H9 (cell line): ENCODE data around the gene SNED1. TPM values are rescaled to one million over a fixed set of nuclear protein-coding genes. Genes with fewer than 3 reads are reported as not detected.

Experiments
- DNase-seq: peaks from one replicate; pipeline ENCODE4 v3.0.0-alpha.2; 2017
- H2AFZ ChIP-seq: one replicate; pipeline ENCODE4 v1.6.1; 2013; ENCODE audit warnings: mild to moderate bottlenecking, low read length, control low read depth, moderate library complexity
- H2AK5ac ChIP-seq: 2 replicates; pipeline ENCODE4 v1.6.1; 2013; ENCODE audit warnings: low read length, control low read depth, mixed read lengths; ENCODE audit not compliant: insufficient read length
- H2BK120ac ChIP-seq: one replicate; pipeline ENCODE4 v1.6.1; 2013; ENCODE audit warnings: low read depth, mild to moderate bottlenecking, low read length, control low read depth, inconsistent platforms; ENCODE audit not compliant: poor library complexity, severe bottlenecking
- H2BK12ac ChIP-seq: 2 replicates; pipeline ENCODE4 v1.6.1; 2013; ENCODE audit warnings: low read length, control low read depth, mixed read lengths, low read depth; ENCODE audit not compliant: insufficient read length
- H2BK15ac ChIP-seq: 2 replicates; pipeline ENCODE4 v1.6.1; 2013; ENCODE audit warnings: low read depth, low read length, control low read depth
- H2BK20ac ChIP-seq: one replicate; pipeline ENCODE4 v1.6.1; 2013; ENCODE audit warnings: low read depth, mild to moderate bottlenecking, low read length, control low read depth, inconsistent platforms; ENCODE audit not compliant: poor library complexity, severe bottlenecking
- H2BK5ac ChIP-seq: 2 replicates; pipeline ENCODE4 v1.6.1; 2013; ENCODE audit warnings: low read length, control low read depth, mixed read lengths; ENCODE audit not compliant: insufficient read length
- H3K14ac ChIP-seq: 2 replicates; pipeline ENCODE4 v1.6.1; 2013; ENCODE audit warnings: low read length, control low read depth; ENCODE audit not compliant: insufficient read depth
- H3K18ac ChIP-seq: 2 replicates; pipeline ENCODE4 v1.6.1; 2013; ENCODE audit warnings: low read depth, mild to moderate bottlenecking, mixed read lengths, low read length, control low read depth; ENCODE audit not compliant: insufficient read length
- H3K23ac ChIP-seq: 2 replicates; pipeline ENCODE4 v1.6.1; 2013; ENCODE audit warnings: low read length, control low read depth, mixed read lengths, low read depth; ENCODE audit not compliant: insufficient read length
- H3K23me2 ChIP-seq: 2 replicates; pipeline ENCODE4 v1.6.1; 2013; ENCODE audit warnings: low read depth, mild to moderate bottlenecking, mixed read lengths, low read length, control low read depth; ENCODE audit not compliant: insufficient read length, poor library complexity, severe bottlenecking
- H3K27ac ChIP-seq: 2 replicates; pipeline ENCODE4 v1.5.1; 2013; ENCODE audit warnings: low read length, control low read depth, mixed read lengths, low read depth; ENCODE audit not compliant: insufficient read length
- H3K27me3 ChIP-seq: 2 replicates; pipeline ENCODE4 v1.6.1; 2013; ENCODE audit warnings: low read length, control low read depth, inconsistent platforms; ENCODE audit not compliant: insufficient read depth
- H3K4ac ChIP-seq: 2 replicates; pipeline ENCODE4 v1.6.1; 2013; ENCODE audit warnings: low read depth, mild to moderate bottlenecking, control low read depth, inconsistent platforms, low read length, moderate library complexity
- H3K4me1 ChIP-seq: 2 replicates; pipeline ENCODE4 v1.6.1; 2013; ENCODE audit warnings: low read length, control low read depth, inconsistent platforms; ENCODE audit not compliant: insufficient read depth
- H3K4me2 ChIP-seq: 2 replicates; pipeline ENCODE4 v1.6.1; 2013; ENCODE audit warnings: low read length, control low read depth, mixed read lengths; ENCODE audit not compliant: insufficient read length, insufficient read depth
- H3K56ac ChIP-seq: 2 replicates; pipeline ENCODE4 v1.6.1; 2013; ENCODE audit warnings: low read depth, mild to moderate bottlenecking, mixed read lengths, low read length, control low read depth; ENCODE audit not compliant: insufficient read length
- H3K79me1 ChIP-seq: 2 replicates; pipeline ENCODE4 v1.6.1; 2013; ENCODE audit warnings: low read depth, mild to moderate bottlenecking, moderate library complexity, low read length, control low read depth, inconsistent platforms; ENCODE audit not compliant: insufficient read depth, poor library complexity, severe bottlenecking
- H3K79me2 ChIP-seq: 2 replicates; pipeline ENCODE4 v1.6.1; 2013; ENCODE audit warnings: low read length, control low read depth, inconsistent platforms; ENCODE audit not compliant: insufficient read depth
- H3K9ac ChIP-seq: 2 replicates; pipeline ENCODE4 v1.6.1; 2013; ENCODE audit warnings: low read length, control low read depth, mixed read lengths; ENCODE audit not compliant: insufficient read length; ENCODE audit errors: extremely low read depth
- H3K9me3 ChIP-seq: one replicate; pipeline ENCODE4 v1.6.1; 2013; ENCODE audit warnings: low read depth, low read length, inconsistent platforms; ENCODE audit not compliant: control insufficient read depth
- H3T11ph ChIP-seq: one replicate; pipeline ENCODE4 v1.6.1; 2013; ENCODE audit warnings: mild to moderate bottlenecking, low read length, control low read depth, inconsistent platforms
- H4K20me1 ChIP-seq: one replicate; pipeline ENCODE4 v1.6.1; 2013; ENCODE audit not compliant: control insufficient read depth, insufficient read length, insufficient read depth
- H4K5ac ChIP-seq: 2 replicates; pipeline ENCODE4 v1.6.1; 2013; ENCODE audit warnings: low read depth, mild to moderate bottlenecking, mixed read lengths, low read length, control low read depth; ENCODE audit not compliant: insufficient read length
- H4K8ac ChIP-seq: replicated peaks from 2 replicates; pipeline ENCODE4 v1.6.1; 2013; ENCODE audit warnings: low read length, control low read depth, mixed read lengths, low read depth; ENCODE audit not compliant: insufficient read length
- H4K91ac ChIP-seq: 2 replicates; pipeline ENCODE4 v1.6.1; 2013; ENCODE audit warnings: low read depth, mild to moderate bottlenecking, moderate library complexity, mixed read lengths, low read length, control low read depth; ENCODE audit not compliant: insufficient read length
- H3K27ac Mint-ChIP-seq, 3 experiments: 2 replicates in 2 of 3; 3 replicates in 1 of 3; pipeline ENCODE4 v1.8.0; 2020 to 2021; ENCODE audit warnings: mixed read lengths in 3 of 3, mild to moderate bottlenecking in 1 of 3, moderate library complexity in 1 of 3
- H3K27me3 Mint-ChIP-seq: 2 replicates; pipeline ENCODE4 v1.8.0; 2021; ENCODE audit warnings: low read depth, mild to moderate bottlenecking, moderate library complexity, mixed read lengths
- H3K36me3 Mint-ChIP-seq, 3 experiments: 2 replicates in 2 of 3; 3 replicates in 1 of 3; pipeline ENCODE4 v1.8.0; 2020 to 2021; ENCODE audit warnings: low read depth in 3 of 3, mixed read lengths in 3 of 3; ENCODE audit not compliant: insufficient read depth in 1 of 3
- H3K4me1 Mint-ChIP-seq, 2 experiments: 2 replicates each; pipeline ENCODE4 v1.8.0; 2020; ENCODE audit warnings: mixed read lengths in 2 of 2
- H3K4me3 Mint-ChIP-seq, 2 experiments: 2 replicates in 1 of 2; 3 replicates in 1 of 2; pipeline ENCODE4 v1.8.0; 2020 to 2021; ENCODE audit warnings: mild to moderate bottlenecking in 2 of 2, mixed read lengths in 2 of 2, moderate library complexity in 1 of 2
- H3K9me3 Mint-ChIP-seq, 2 experiments: 2 replicates in 1 of 2; 3 replicates in 1 of 2; pipeline ENCODE4 v1.8.0; 2020; ENCODE audit warnings: mild to moderate bottlenecking in 2 of 2, mixed read lengths in 2 of 2, moderate library complexity in 1 of 2
- WGBS: extraction: QIAGEN DNeasy Blood & Tissue Kit; methylation state at CpG from one replicate; pipeline ENCODE4 v1.1.7; 2013; ENCODE audit warnings: missing lambda C conversion rate, low lambda C conversion rate, mixed read lengths; ENCODE audit not compliant: insufficient read length; ENCODE audit errors: extremely low coverage; 5-methylcytosine and 5-hydroxymethylcytosine counted together
- total RNA-seq: library from RNA; stranded (reverse); gene quantifications from 2 replicates; pipeline ENCODE4 v1.2.1, GENCODE V29; 2021
- TF ChIP-seq, protein P1 (sequence below): fragments of 200-600 bp; sonication (generic); conservative IDR thresholded peaks from 3 replicates; pipeline ENCODE4 v1.8.0; 2021; ENCODE audit warnings: antibody characterized with exemption, mild to moderate bottlenecking

SNED1 gene
- total RNA-seq, 1 experiment from 2014 or later: 2.5 TPM

DNA sequence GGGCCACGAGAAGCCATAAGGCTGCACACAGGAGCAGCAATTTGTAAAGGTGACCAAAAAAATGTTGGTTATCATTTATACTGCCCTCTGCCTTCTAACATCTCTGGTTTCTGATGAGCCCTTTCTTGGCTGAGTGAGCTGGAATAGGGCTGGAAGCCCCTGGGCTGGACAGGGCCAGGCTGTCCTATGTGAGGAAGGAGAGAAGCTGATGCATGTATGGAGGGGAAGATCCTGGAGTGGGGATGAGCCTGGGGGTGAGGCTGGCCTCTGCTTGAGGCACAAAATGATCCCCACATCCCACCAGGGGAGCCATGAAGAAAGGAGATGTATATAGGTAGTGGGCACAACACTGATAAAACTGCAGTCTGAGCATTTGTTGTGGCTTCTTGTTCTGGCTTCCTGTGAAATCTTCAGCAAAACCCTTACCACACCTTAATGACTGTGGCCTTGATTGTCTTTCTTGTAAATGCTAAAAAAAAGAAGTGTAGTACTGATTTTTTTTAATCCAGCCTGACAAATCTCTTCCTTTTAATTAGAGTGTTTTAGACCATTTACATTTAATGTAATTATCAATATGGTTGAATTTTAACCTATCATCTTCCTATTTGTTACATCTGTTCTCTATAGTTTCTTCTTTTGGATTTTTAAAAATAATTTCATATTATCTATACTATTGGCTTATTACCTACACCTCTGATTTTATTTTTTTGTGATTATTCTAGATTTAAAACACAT is 5.6 kb downstream of the SNED1 start:
- Histone ChIP-seq H2BK5ac (no peak overlapping the region), H4K20me1 (no peaks in the 10 kb centered on the region), H3K23ac (no peak overlapping the region), H3K27me3 (peaks cover 3% of the 10 kb centered on the region; the same call in 1 of the 2 replicates), H2AFZ (no peak overlapping the region), H3T11ph (no peak overlapping the region), H3K4me1 (no peaks in the 10 kb centered on the region), H3K79me1 (no peaks in the 10 kb centered on the region), H3K18ac (no peak overlapping the region), H2BK120ac (no peak overlapping the region), H2BK20ac (no peak overlapping the region), H3K56ac (no peak overlapping the region), H2BK12ac (no peak overlapping the region), H3K9ac (no peak overlapping the region), H4K91ac (no peak overlapping the region), H2BK15ac (no peak overlapping the region), H4K8ac (no peak overlapping the region), H3K14ac (no peak overlapping the region), H3K9me3 (no peaks in the 10 kb centered on the region), H2AK5ac (no peak overlapping the region), H3K27ac (no peak overlapping the region), H3K23me2 (peaks cover 2% of the 10 kb centered on the region), H3K79me2 (no peaks in the 10 kb centered on the region), H3K4ac (no peak overlapping the region), H4K5ac (no peak overlapping the region), H3K4me2 (no peak overlapping the region)
- no peak overlapping the region for H3K4me3 Mint-ChIP-seq
- peaks cover 31 to 33% of the 10 kb centered on the region in 2 experiments for H3K9me3 Mint-ChIP-seq
- H3K27ac Mint-ChIP-seq: no peak overlapping the region
- no CpG with 5 or more reads among the region's 1 CpG for WGBS
- H3K4me1 Mint-ChIP-seq: peaks cover 3 to 4% of the 10 kb centered on the region in 2 experiments
- peaks cover 9 to 22% (median 12%) of the 10 kb centered on the region in 3 experiments for H3K36me3 Mint-ChIP-seq
- TF ChIP-seq, protein P1, sequence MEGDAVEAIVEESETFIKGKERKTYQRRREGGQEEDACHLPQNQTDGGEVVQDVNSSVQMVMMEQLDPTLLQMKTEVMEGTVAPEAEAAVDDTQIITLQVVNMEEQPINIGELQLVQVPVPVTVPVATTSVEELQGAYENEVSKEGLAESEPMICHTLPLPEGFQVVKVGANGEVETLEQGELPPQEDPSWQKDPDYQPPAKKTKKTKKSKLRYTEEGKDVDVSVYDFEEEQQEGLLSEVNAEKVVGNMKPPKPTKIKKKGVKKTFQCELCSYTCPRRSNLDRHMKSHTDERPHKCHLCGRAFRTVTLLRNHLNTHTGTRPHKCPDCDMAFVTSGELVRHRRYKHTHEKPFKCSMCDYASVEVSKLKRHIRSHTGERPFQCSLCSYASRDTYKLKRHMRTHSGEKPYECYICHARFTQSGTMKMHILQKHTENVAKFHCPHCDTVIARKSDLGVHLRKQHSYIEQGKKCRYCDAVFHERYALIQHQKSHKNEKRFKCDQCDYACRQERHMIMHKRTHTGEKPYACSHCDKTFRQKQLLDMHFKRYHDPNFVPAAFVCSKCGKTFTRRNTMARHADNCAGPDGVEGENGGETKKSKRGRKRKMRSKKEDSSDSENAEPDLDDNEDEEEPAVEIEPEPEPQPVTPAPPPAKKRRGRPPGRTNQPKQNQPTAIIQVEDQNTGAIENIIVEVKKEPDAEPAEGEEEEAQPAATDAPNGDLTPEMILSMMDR: no peak
- DNase-seq: no peak
- peaks cover 56% of the 10 kb centered on the region for H3K27me3 Mint-ChIP-seq
